ENCODE measurements around the gene KLF13.

The KLF13 gene

GRCh38 chr15:31330111-31330785 lies 3.6 kb downstream of the KLF13 start:
- no peaks in the 10 kb centered on the region for H3K9me3 ChIP-seq (ENCODE audit: insufficient read depth, low read length)
- H2AFZ ChIP-seq (ENCODE audit: low read depth, low read length) = no peak overlapping the region
- TF ChIP-seq EZH2phosphoT487 (IDR thresholded peaks at IDR 0.05; ENCODE audit: low read depth) (no peak), CTCF (IDR thresholded peaks at IDR 0.05; ENCODE audit: low read depth, low read length) (no peak)
- H3K4me3 ChIP-seq (ENCODE audit: low read length) = peak overlapping the region; percentile 88
- H3K9ac ChIP-seq (ENCODE audit: low read length) = peak overlapping the region; percentile 88
- H3K27ac ChIP-seq (ENCODE audit: low read length) = no peak overlapping the region
- peaks cover 34% of the 10 kb centered on the region for H3K4me1 ChIP-seq (ENCODE audit: low read length)
- peaks cover 82% of the 10 kb centered on the region for H3K79me2 ChIP-seq (ENCODE audit: low read length)
- H4K20me1 ChIP-seq (ENCODE audit: insufficient read depth, low read length) = peaks cover 58% of the 10 kb centered on the region
- H3K27me3 ChIP-seq (ENCODE audit: low read depth, low read length) = no peaks in the 10 kb centered on the region
- H3K36me3 ChIP-seq (replicated peaks; ENCODE audit: low read depth, low read length) = peaks cover 26% of the 10 kb centered on the region
- peak overlapping the region; percentile 80 for H3K4me2 ChIP-seq (ENCODE audit: low read length)

- Histone ChIP-seq H3K9ac (ENCODE audit: low read length) (no peak overlapping the region), H4K20me1 (ENCODE audit: insufficient read depth, low read length) (peaks cover 63% of the 10 kb centered on the region)
These were observed 4.2 kb downstream of the KLF13 start for GRCh38 chr15:31330836-31331235.

GRCh38 chr15:31331389-31331788 lies 4.8 kb downstream of the KLF13 start:
- H3K36me3 ChIP-seq (replicated peaks; ENCODE audit: low read depth, low read length) = peaks cover 30% of the 10 kb centered on the region
- H4K20me1 ChIP-seq (ENCODE audit: insufficient read depth, low read length) = peaks cover 68% of the 10 kb centered on the region
- H3K9me3 ChIP-seq (ENCODE audit: insufficient read depth, low read length) = no peaks in the 10 kb centered on the region
- H3K79me2 ChIP-seq (ENCODE audit: low read length) = peaks cover 91% of the 10 kb centered on the region
- H3K9ac ChIP-seq (ENCODE audit: low read length) = no peak overlapping the region
- TF ChIP-seq CTCF (IDR thresholded peaks at IDR 0.05; ENCODE audit: low read depth, low read length) (no peak), EZH2phosphoT487 (IDR thresholded peaks at IDR 0.05; ENCODE audit: low read depth) (no peak)
- no peak overlapping the region for H3K27ac ChIP-seq (ENCODE audit: low read length)
- peaks cover 38% of the 10 kb centered on the region for H3K4me1 ChIP-seq (ENCODE audit: low read length)
- H3K4me3 ChIP-seq (ENCODE audit: low read length) = no peak overlapping the region
- H2AFZ ChIP-seq (ENCODE audit: low read depth, low read length) = no peak overlapping the region
- no peak overlapping the region for H3K4me2 ChIP-seq (ENCODE audit: low read length)
- H3K27me3 ChIP-seq (ENCODE audit: low read depth, low read length) = no peaks in the 10 kb centered on the region

More at GRCh38 chr15:31330836-31331235, 4.2 kb downstream of the KLF13 start:
- no peak overlapping the region for H3K27ac ChIP-seq (ENCODE audit: low read length)
- peaks cover 34% of the 10 kb centered on the region for H3K4me1 ChIP-seq (ENCODE audit: low read length)
- no peaks in the 10 kb centered on the region for H3K27me3 ChIP-seq (ENCODE audit: low read depth, low read length)
- peaks cover 29% of the 10 kb centered on the region for H3K36me3 ChIP-seq (replicated peaks; ENCODE audit: low read depth, low read length)
- H3K79me2 ChIP-seq (ENCODE audit: low read length) = peaks cover 85% of the 10 kb centered on the region
- TF ChIP-seq CTCF (IDR thresholded peaks at IDR 0.05; ENCODE audit: low read depth, low read length) (no peak), EZH2phosphoT487 (IDR thresholded peaks at IDR 0.05; ENCODE audit: low read depth) (no peak)
- no peak overlapping the region for H2AFZ ChIP-seq (ENCODE audit: low read depth, low read length)
- no peak overlapping the region for H3K4me3 ChIP-seq (ENCODE audit: low read length)
- 0 out of 2 replicates have a peak overlapping the region, but pooled peaks have one; percentile 80 for H3K4me2 ChIP-seq (ENCODE audit: low read length)
- no peaks in the 10 kb centered on the region for H3K9me3 ChIP-seq (ENCODE audit: insufficient read depth, low read length)

GRCh38 chr15:31332020-31332680 lies 5.5 kb downstream of the KLF13 start:
- Histone ChIP-seq H3K36me3 (replicated peaks; ENCODE audit: low read depth, low read length) (peaks cover 30% of the 10 kb centered on the region), H3K79me2 (ENCODE audit: low read length) (peaks cover 97% of the 10 kb centered on the region), H3K4me3 (ENCODE audit: low read length) (no peak overlapping the region), H3K4me1 (ENCODE audit: low read length) (peaks cover 45% of the 10 kb centered on the region), H3K9ac (ENCODE audit: low read length) (no peak overlapping the region), H4K20me1 (ENCODE audit: insufficient read depth, low read length) (peaks cover 76% of the 10 kb centered on the region), H3K4me2 (ENCODE audit: low read length) (peak overlapping the region; percentile 8), H2AFZ (ENCODE audit: low read depth, low read length) (no peak overlapping the region), H3K27ac (ENCODE audit: low read length) (no peak overlapping the region), H3K27me3 (ENCODE audit: low read depth, low read length) (no peaks in the 10 kb centered on the region), H3K9me3 (ENCODE audit: insufficient read depth, low read length) (no peaks in the 10 kb centered on the region)
- no peak for TF ChIP-seq EZH2phosphoT487 (IDR thresholded peaks at IDR 0.05; ENCODE audit: low read depth)
- TF ChIP-seq CTCF (IDR thresholded peaks at IDR 0.05; ENCODE audit: low read depth, low read length) = no peak
